M059J (cell line): ENCODE data around the gene SYP. TPM values are rescaled to one million over a fixed set of nuclear protein-coding genes. Genes with fewer than 3 reads are reported as not detected.
"Not testable (repeated sequence)": the region's sequence is repeated elsewhere in the genome, so short reads cannot be mapped to it uniquely, and the experiment has no call there.

Experiments used
- DNase-seq: peaks from one replicate; pipeline ENCODE4 v3.0.0-alpha.2; 2012; ENCODE audit warnings: low read depth
- total RNA-seq: library from RNA; depleted of rRNA; stranded (reverse); fragments of >200 nt; shearing (Covaris generic); gene quantifications from 2 replicates; pipeline ENCODE4 v1.2.3, GENCODE V29; 2014

SYP gene
- total RNA-seq, 1 experiment from 2014 or later = 0.25 TPM

GRCh38 chrX:49166914-49167739, 32.9 kb downstream of the SYP start:
- DNase-seq = peak; percentile 96

GRCh38 chrX:49165901-49166881, 33.8 kb downstream of the SYP start:
- DNase-seq = peak; percentile 78

GRCh38 chrX:49164589-49165360, 35.2 kb downstream of the SYP start:
- no peak for DNase-seq

DNA sequence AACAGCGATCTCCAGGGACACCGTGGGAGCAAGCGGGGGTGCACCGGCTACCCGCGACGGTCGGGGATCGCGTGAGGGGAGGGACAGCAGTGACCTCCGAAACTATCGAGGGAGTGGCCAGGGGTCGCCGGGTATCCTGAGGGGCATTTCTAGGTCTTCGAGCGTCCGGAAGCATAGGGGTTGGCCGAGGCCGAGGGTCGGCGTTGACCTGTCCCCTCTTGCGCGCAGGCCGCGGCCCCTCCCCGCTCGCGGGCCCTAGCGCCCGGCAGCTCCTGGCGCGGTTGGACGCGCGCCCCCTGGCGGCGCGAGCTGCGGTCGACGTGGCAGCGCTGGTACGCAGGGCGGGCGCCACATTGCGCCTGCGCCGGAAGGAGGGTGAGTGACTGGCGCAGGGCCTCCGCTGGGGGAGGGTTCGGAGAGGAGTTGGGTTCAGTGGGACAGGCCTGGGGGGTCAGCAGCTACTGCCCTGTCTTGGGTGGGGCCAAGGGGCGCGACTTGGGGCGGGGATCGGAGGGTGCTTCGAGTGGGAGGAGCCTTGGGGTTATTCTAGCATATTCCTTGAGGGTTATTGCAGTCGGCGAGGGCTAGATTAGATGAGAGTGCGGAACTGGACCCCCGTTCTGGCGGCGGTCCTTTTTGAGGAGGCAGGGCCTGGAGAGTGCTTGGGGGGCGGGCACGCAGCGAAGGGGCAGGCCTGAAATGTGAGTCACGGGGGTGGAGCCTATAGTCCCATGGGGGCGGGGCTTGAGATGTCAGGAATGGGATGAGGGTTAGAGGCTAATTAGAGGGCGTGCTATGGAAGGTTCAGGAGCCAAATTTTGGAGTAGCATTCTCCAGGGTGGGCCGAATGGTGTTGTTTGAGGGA, 36.2 kb downstream of the SYP start:
- DNase-seq = peak; percentile 80

- no peak for DNase-seq
Observed at GRCh38 chrX:49162620-49163019, 37.4 kb downstream of the SYP start, which contains the start of gene MAGIX. Gene MAGIX (plus strand): TSS chrX:49162758. CDS start chrX:49162890, 132 bp downstream.

GRCh38 chrX:49161632-49162031, 38.4 kb downstream of the SYP start:
- DNase-seq = no peak

DNA sequence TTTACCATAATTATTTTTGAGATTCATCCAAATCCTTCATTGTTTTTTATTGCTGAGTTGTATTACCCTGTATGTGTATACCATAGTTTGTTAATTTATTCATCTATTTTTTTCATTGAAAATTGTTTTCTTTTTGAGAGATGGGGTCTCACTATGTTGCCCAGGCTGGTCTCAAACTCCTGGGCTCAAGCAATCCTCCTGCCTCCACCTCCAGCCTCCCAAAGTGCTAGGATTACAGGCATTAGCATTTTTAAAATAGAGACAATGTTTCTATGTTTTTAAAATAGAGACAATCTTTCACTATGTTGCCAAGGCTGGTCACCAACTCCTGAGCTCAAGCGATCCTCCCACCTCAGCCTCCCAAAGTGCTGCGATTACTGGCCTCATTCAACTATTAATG, 39.1 kb downstream of the SYP start:
- DNase-seq = no peak

DNA sequence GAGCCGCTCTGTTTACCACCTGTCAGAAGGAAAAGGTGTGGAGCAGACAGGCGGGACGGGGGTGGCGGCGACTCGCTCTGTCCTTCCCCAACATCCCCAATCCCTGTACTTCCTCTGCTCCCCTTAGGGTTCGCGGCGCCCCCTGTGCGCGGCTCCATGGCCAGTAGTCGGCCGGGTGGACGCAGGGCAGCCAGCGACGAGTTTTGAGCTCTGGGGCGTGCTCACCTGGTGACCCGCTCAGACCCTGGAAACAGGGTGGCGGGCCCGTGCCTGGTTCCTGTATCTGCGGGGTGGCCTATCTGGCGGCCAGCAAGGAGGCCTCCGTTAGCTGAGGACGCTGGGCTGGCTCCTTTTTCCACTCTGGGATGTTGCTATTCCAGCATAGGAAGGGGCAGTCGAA, 42.8 kb downstream of the SYP start:
- no peak for DNase-seq

DNA sequence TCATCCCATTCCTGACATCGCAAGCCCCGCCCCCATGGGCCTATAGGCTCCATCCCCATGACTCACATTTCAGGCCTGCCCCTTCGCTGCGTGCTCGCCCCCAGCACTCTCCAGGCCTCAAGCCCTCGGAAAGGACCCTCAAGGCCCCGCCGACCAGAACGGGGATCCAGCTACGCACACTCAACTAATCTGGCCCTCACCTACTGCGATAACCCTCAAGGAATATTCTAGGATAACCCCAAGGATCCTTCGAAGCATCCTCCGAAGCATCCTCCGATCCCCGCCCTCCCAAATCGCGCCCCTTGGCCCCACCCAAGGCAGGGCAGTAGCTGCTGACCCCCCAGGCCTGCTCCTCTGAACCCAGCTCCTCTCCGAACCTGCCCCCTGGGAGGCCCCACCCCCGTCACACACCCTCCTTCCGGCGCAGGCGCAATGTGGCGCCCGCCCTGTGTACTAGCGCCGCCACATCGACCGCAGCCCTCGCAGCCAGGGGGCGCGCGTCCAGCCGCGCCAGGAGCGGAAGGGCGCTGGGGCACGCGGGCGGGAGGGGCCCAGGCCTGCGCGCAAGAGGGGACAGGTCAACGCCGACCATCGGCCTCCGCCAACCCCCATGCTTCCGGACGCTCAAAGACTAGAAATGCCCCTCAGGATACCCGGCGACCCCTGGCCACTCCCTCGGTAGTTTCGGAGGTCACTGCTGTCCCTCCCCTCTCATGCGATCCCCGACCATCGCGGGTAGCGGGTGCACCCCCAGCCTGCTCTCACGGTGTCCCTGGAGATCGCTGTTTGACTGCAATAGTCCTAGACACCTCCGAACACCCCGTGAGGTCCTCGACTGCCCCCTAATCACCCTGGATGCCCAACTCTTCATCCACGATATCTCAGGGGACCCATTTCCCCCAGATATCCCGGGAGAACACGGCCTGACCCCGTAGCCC, 43.8 kb downstream of the SYP start:
- peak; percentile 87 for DNase-seq

GRCh38 chrX:49155243-49155899, 44.6 kb downstream of the SYP start:
- peak; percentile 25 for DNase-seq

DNA sequence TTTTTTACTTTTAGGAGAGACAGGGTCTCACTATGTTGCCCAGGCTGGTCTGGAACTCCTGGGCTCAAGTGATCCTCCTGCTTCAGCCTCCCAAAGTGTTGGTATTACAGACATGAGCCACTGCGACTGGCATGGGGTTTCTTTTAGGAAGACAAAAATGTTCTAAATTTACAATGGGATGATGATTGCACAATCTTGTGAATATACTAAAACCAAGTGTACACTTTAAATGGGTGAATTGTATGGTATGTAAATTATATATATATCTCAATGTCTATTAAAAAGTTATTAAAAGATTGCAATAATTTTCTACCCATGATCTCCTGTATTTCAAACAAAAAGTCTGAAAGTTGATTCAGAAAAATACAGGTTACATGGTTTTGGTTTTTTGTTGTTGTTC, 46.5 kb downstream of the SYP start:
- no peak for DNase-seq

- not testable (repeated sequence) for DNase-seq
Observed at GRCh38 chrX:49149291-49149690, 50.7 kb downstream of the SYP start.

DNA sequence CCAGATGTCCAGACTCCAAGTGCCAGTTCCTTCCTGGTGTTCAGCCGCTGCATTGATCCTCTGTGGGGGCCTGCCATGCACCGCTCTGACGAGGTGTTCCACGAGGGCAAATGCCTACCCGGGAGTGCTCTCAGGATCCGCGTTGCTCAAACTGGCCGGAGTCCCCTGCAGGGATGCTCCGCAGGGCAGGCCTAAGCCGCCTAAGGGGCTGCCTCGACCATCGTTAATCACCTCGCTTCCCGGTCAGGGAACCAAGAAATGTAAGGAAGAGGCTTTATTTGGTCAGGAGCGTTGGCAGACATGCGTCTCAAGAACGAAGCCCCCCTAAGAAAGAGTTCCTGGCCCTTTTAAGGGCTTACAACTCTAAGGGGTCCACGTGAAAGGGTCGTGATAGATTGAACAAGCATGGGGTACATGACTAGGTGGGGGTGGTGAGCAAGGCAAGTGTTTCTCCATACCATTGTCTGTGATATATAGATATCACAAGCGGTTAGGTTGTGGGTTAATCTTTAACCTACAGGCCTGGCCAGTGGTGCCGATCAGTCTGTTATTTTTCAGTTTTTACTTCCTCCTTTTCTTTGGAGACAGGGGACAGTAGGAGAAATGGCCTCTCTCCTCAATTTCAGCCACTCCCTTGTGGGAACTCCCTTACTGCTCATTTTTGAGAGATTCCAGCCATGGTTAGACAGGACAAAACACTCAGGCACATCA, 51.4 kb downstream of the SYP start:
- DNase-seq = not testable (repeated sequence)

- no peak for DNase-seq
Observed at GRCh38 chrX:49147936-49148335, 52.1 kb downstream of the SYP start.

- DNase-seq = no peak
Observed at GRCh38 chrX:49147282-49147681, 52.7 kb downstream of the SYP start.

DNA sequence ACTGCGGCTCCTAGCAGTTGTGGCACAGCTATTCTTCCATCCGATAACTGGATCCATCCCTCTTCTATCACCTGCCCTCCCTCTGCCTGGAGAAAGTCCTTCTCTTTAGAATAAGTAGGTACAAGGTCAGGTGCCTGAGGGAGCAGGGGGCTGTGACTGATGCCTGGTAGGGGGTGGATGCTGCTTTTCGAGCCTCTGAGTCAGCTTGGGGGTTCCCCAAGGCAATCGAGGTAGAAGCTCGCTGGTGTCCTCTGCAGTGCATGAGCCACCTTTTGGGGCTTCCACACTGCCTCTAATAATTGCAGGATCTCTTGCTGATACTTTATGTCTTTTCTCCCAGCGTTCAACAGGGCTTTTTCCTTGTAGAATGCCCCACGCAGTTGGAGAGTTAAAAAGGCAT, 56.8 kb downstream of the SYP start:
- DNase-seq = not testable (repeated sequence)

GRCh38 chrX:49142264-49142663, 57.7 kb downstream of the SYP start:
- DNase-seq = not testable (repeated sequence)

DNA sequence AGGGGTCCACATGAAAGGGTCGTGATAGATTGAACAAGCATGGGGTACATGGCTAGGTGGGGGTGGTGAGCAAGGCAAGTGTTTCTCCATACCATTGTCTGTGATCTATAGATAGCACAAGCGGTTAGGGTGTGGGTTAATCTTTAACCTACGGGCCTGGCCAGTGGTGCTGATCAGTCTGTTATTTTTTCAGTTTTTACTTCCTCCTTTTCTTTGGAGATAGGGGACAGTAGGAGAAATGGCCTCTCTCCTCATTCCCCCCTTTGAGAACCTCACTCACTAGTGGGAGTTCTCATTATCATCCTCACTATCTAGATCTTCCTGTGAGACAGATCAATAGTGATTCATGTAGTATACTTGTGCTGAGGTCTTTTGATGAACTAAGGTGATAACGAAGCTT, 60.3 kb downstream of the SYP start:
- DNase-seq = no peak
